CD4-positive, alpha-beta T cell treated with Interleukin-4 for 4 hours (primary cell): Measurements from ENCODE around the gene UNK.
A peak's percentile ranks its signal among the peaks of the same experiment; 100 is the strongest.
"Not testable (repeated sequence)": the region's sequence is repeated elsewhere in the genome, so short reads cannot be mapped to it uniquely, and the experiment has no call there.

Source experiments
- DNase-seq: peaks from one replicate; pipeline ENCODE4 v3.0.0-alpha.2; 2020

The UNK gene

GRCh38 chr17:75774991-75775668 is 9.5 kb upstream of the UNK start:
- no peak for DNase-seq

GRCh38 chr17:75776386-75777295 is 8.0 kb upstream of the UNK start:
- DNase-seq = peak; percentile 22

GRCh38 chr17:75777296-75777922 is 7.2 kb upstream of the UNK start:
- DNase-seq = no peak

GRCh38 chr17:75778066-75778860 is 6.3 kb upstream of the UNK start:
- DNase-seq = not testable (repeated sequence)

- no peak for DNase-seq
These were observed 5.8 kb upstream of the UNK start for GRCh38 chr17:75778861-75779249.

GRCh38 chr17:75779250-75779986 is 5.2 kb upstream of the UNK start:
- DNase-seq = peak; percentile 99

GRCh38 chr17:75779987-75780889 is 4.4 kb upstream of the UNK start:
- no peak for DNase-seq

GRCh38 chr17:75783069-75783783 is 1.4 kb upstream of the UNK start:
- DNase-seq = peak; percentile 79

GRCh38 chr17:75783803-75784472 is 668 bp upstream of the UNK start:
- DNase-seq = no peak

GRCh38 chr17:75785016-75785890 is 647 bp downstream of the UNK start:
- peak; percentile 93 for DNase-seq

GRCh38 chr17:75791254-75791653 is 6.6 kb downstream of the UNK start:
- DNase-seq = no peak

GRCh38 chr17:75793460-75793859 is 8.9 kb downstream of the UNK start:
- DNase-seq = no peak

- no peak for DNase-seq
These were observed 11.4 kb downstream of the UNK start for GRCh38 chr17:75795820-75796607.

- DNase-seq = no peak
These were observed 14.8 kb downstream of the UNK start for GRCh38 chr17:75799402-75799801.

GRCh38 chr17:75803883-75804282 is 19.3 kb downstream of the UNK start:
- DNase-seq = no peak

GRCh38 chr17:75806822-75807500 is 22.4 kb downstream of the UNK start:
- DNase-seq = no peak

GRCh38 chr17:75807861-75808260 is 23.3 kb downstream of the UNK start:
- no peak for DNase-seq
